Measurements from ENCODE around the gene CD300E.

CD300E gene

DNA sequence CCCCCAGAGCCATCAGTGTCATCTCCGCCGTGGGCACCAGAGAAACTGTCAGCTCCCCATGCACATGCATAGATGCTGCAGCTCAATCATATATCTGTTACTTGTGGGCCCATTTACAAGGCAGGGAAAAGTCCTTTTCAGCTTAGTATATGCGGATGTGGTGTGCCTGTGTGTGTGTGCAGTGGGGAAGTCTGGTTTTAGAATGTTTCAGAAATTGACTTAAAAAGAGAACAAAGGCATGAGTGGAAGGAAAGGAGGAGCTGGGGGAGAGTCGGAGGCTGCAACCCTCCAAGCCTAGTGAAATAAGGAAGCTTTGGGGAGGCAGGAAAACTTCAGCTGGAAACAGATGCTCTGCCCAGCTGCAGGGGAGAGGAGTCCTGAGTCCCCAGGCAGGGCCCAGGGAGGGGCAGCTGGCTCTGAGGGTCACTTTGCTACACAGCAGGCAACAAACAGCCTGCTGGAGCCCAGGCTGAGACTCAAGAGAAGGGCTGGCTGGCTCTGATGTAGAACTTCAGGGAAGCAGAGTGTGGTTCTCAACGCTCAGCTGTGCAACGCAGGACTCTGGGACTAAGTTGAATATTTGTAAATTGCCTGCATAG is 20.4 kb downstream of the CD300E start:
- peaks cover 7% of the 10 kb centered on the region for H3K9me3 ChIP-seq (ENCODE audit: severe bottlenecking)
- TF ChIP-seq, protein P1, sequence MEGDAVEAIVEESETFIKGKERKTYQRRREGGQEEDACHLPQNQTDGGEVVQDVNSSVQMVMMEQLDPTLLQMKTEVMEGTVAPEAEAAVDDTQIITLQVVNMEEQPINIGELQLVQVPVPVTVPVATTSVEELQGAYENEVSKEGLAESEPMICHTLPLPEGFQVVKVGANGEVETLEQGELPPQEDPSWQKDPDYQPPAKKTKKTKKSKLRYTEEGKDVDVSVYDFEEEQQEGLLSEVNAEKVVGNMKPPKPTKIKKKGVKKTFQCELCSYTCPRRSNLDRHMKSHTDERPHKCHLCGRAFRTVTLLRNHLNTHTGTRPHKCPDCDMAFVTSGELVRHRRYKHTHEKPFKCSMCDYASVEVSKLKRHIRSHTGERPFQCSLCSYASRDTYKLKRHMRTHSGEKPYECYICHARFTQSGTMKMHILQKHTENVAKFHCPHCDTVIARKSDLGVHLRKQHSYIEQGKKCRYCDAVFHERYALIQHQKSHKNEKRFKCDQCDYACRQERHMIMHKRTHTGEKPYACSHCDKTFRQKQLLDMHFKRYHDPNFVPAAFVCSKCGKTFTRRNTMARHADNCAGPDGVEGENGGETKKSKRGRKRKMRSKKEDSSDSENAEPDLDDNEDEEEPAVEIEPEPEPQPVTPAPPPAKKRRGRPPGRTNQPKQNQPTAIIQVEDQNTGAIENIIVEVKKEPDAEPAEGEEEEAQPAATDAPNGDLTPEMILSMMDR (IDR thresholded peaks at IDR 0.05; ENCODE audit: low read depth, low read length), result no peak
- no peak for DNase-seq
- no peaks in the 10 kb centered on the region for H3K36me3 ChIP-seq
- no peak overlapping the region for H3K27ac ChIP-seq
- H3K4me3 ChIP-seq (ENCODE audit: low read depth, low read length), result no peak overlapping the region
- H3K27me3 ChIP-seq (ENCODE audit: insufficient read depth, low read depth, severe bottlenecking), result peaks cover 50% of the 10 kb centered on the region

DNA sequence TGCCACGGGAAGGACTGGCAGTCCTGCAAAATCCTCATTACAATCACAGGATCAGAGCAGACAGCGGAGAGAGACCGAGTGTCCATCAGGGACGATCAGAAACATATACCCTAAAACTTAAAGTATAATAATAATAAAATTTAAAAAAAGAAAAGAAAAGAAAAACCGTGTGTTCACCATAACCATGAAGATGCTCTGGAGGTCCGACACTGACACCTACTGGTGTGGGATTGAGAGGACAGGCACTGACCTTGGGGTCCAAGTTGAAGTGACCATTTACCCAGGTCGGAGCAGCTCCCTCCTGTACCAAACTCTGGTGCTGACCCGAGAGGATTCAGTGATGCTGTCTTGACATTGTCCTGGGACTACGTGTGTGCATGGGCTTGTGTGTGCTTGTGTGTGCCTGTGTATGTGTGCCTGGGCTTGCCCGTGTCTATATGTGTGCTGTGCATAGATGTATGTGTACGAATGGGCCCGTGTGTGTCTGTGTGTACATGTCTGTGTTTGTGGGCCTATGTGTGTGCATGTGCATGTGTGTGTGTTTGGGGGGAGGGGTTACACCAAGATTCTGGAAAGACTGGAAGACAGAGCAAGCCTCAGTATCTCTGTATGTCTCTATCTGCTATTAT is 21.5 kb downstream of the CD300E start:
- peak; percentile 70 for DNase-seq
- Histone ChIP-seq H3K27ac (no peak overlapping the region), H3K27me3 (ENCODE audit: insufficient read depth, low read depth, severe bottlenecking) (peaks cover 57% of the 10 kb centered on the region)

DNA sequence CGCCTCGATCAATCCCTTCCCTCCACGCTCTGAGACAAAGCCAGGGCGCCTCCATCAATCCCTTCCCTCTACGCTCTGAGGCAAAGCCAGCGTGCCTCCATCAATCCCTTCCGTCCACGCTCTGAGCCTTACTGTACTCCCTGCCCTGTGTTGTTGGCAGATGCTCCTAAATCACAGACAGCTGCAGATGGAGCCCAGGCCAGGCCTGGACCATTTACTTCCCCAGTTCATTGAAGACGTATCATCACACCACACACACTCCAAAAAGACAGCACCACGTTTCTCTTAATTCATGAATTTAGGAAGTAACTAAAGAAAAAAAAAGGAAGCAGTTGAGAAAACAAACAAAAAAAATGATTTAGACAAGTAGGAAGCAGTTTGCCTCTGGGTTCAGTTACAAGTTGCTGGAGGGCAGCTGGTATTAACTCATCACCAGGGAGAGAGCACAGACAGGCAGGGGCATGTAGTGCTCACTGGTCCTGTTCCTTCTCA is 24.0 kb downstream of the CD300E start:
- Histone ChIP-seq H3K4me3 (ENCODE audit: low read depth, low read length) (no peak overlapping the region), H3K36me3 (no peaks in the 10 kb centered on the region), H3K27me3 (ENCODE audit: insufficient read depth, low read depth, severe bottlenecking) (peaks cover 83% of the 10 kb centered on the region), H3K9me3 (ENCODE audit: severe bottlenecking) (peaks cover 7% of the 10 kb centered on the region), H3K27ac (no peak overlapping the region)
- TF ChIP-seq, protein P1 (IDR thresholded peaks at IDR 0.05; ENCODE audit: low read depth, low read length), result no peak
- DNase-seq, result peak; percentile 37

More for the DNA sequence above, 21.5 kb downstream of the CD300E start:
- TF ChIP-seq, protein P1 (IDR thresholded peaks at IDR 0.05; ENCODE audit: low read depth, low read length), result peak; percentile 91
- Histone ChIP-seq H3K36me3 (no peaks in the 10 kb centered on the region), H3K4me3 (ENCODE audit: low read depth, low read length) (no peak overlapping the region), H3K9me3 (ENCODE audit: severe bottlenecking) (peaks cover 7% of the 10 kb centered on the region)

DNA sequence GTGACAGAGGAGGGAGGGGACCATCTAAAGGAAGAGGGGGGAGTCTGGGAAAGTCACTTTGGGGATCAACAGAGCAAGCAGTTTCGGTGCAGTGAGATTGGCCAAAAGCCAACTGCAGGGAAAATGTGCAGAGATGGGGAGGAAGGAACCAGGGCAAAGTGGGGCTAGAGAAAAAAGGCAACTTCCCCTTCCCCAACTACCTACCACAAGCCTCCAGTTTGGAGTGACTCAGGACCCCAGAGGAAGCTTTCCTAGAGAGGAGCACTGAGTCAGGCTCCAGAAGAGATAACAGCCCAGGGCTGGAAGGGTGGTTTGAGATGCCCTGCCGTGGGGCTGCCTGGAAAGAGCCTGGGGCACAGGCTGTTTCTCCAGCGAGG is 24.5 kb downstream of the CD300E start:
- no peaks in the 10 kb centered on the region for H3K36me3 ChIP-seq
- H3K27ac ChIP-seq, result no peak overlapping the region
- peaks cover 4% of the 10 kb centered on the region for H3K9me3 ChIP-seq (ENCODE audit: severe bottlenecking)
- TF ChIP-seq, protein P1 (IDR thresholded peaks at IDR 0.05; ENCODE audit: low read depth, low read length), result no peak
- peaks cover 84% of the 10 kb centered on the region for H3K27me3 ChIP-seq (ENCODE audit: insufficient read depth, low read depth, severe bottlenecking)
- DNase-seq, result no peak
- no peak overlapping the region for H3K4me3 ChIP-seq (ENCODE audit: low read depth, low read length)

DNA sequence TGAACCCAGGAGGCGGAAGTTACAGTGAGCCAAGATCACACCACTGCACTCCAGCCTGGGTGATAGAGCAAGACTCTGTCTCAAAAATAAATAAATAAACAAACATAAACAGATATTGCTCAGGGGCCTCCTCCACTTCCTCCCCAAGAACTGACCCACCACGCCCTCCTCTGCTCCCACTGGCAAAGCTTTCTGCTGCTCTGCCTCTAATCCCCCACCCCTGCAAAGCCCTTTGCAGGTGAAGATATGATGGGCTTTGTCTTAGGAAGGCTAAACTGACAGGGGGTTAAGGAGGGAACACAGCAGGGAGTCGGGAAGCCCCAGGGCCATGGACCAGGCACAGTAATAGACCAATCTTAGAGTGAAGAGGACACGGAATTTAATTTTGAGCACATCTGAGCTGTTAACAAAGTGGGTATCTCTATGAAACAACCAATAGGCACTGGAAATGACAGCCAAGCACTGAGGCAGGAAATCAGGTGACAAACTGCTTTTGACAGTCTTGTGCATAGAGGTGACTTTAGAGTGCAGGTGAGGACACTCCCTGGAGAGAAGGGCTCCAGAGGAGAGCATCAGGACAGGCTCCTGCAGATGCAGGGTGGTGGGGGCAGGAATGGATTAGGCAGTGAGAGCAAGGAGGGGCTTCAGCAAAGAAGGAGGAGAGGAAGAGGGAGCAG is 25.1 kb downstream of the CD300E start:
- Histone ChIP-seq H3K27ac (no peak overlapping the region), H3K4me3 (ENCODE audit: low read depth, low read length) (no peak overlapping the region)
- TF ChIP-seq, protein P1 (IDR thresholded peaks at IDR 0.05; ENCODE audit: low read depth, low read length), result no peak

More for the DNA sequence above, 25.1 kb downstream of the CD300E start:
- Histone ChIP-seq H3K36me3 (no peaks in the 10 kb centered on the region), H3K27me3 (ENCODE audit: insufficient read depth, low read depth, severe bottlenecking) (peaks cover 85% of the 10 kb centered on the region), H3K9me3 (ENCODE audit: severe bottlenecking) (peaks cover 6% of the 10 kb centered on the region)
- DNase-seq, result peak; percentile 53
